HL-60/S4 treated with phorbol 12-myristate 13-acetate at 8.2 ng/mL for 4 days and 3 days (cell line): ENCODE results near the gene CFAP299.

Experiments
- in situ Hi-C: fragments of 300-500 bp; cut with MboI; formaldehyde crosslinking; loops from 2 replicates; pipeline ENCODE4 v1.15.0; 2022; ENCODE audit warnings: low sequenced_read_pairs

Gene CFAP299

GRCh38 chr4:80909938-80910337, 574.4 kb downstream of the CFAP299 start:
- in situ Hi-C loops, result no loop called here

GRCh38 chr4:80911458-80911857, 575.9 kb downstream of the CFAP299 start:
- in situ Hi-C loops, result no loop called here

GRCh38 chr4:80912350-80912749, 576.8 kb downstream of the CFAP299 start:
- in situ Hi-C loops, result no loop called here

GRCh38 chr4:80913381-80913780, 577.9 kb downstream of the CFAP299 start:
- in situ Hi-C loops, result no loop called here

- in situ Hi-C loops, result no loop called here
Measured at GRCh38 chr4:80916770-80917169, 581.2 kb downstream of the CFAP299 start.

- in situ Hi-C loops, result no loop called here
Measured at GRCh38 chr4:80918004-80918403, 582.5 kb downstream of the CFAP299 start.

GRCh38 chr4:80921441-80921840, 585.9 kb downstream of the CFAP299 start:
- in situ Hi-C loops, result no loop called here

- in situ Hi-C loops, result no loop called here
Measured at GRCh38 chr4:80922941-80923340, 587.4 kb downstream of the CFAP299 start.

GRCh38 chr4:80925293-80925692, 589.8 kb downstream of the CFAP299 start:
- in situ Hi-C loops, result no loop called here

GRCh38 chr4:80926446-80926845, 590.9 kb downstream of the CFAP299 start:
- in situ Hi-C loops, result no loop called here

GRCh38 chr4:80926891-80927290, 591.4 kb downstream of the CFAP299 start:
- in situ Hi-C loops, result no loop called here

GRCh38 chr4:80927420-80927819, 591.9 kb downstream of the CFAP299 start:
- in situ Hi-C loops, result no loop called here

- in situ Hi-C loops, result no loop called here
Measured at GRCh38 chr4:80931631-80932081, 596.1 kb downstream of the CFAP299 start.

GRCh38 chr4:80948141-80948540, 612.6 kb downstream of the CFAP299 start:
- in situ Hi-C loops, result no loop called here

- in situ Hi-C loops, result no loop called here
Measured at GRCh38 chr4:80948995-80949394, 613.5 kb downstream of the CFAP299 start.

- in situ Hi-C loops, result no loop called here
Measured at GRCh38 chr4:80956421-80956820, 620.9 kb downstream of the CFAP299 start.

- in situ Hi-C loops, result no loop called here
Measured at GRCh38 chr4:80963051-80963450, 627.5 kb downstream of the CFAP299 start.

- in situ Hi-C loops, result no loop called here
Measured at GRCh38 chr4:80967346-80967745, 631.8 kb downstream of the CFAP299 start.

- in situ Hi-C loops, result no loop called here
Measured at GRCh38 chr4:80980239-80980638, 644.7 kb downstream of the CFAP299 start.

GRCh38 chr4:80986011-80986410, 650.5 kb downstream of the CFAP299 start:
- in situ Hi-C loops, result no loop called here

GRCh38 chr4:80989921-80990544, 654.5 kb downstream of the CFAP299 start:
- in situ Hi-C loops, result no loop called here

- in situ Hi-C loops, result no loop called here
Measured at GRCh38 chr4:80990851-80991250, 655.3 kb downstream of the CFAP299 start.

GRCh38 chr4:80999943-81000342, 664.4 kb downstream of the CFAP299 start:
- in situ Hi-C loops, result no loop called here
